HepG2 (cell line): Measurements from ENCODE around the gene MBL2. TPM values are rescaled to one million over a fixed set of nuclear protein-coding genes. Genes with fewer than 3 reads are reported as not detected.
A peak's percentile ranks its signal among the peaks of the same experiment; 100 is the strongest.

Experiments
- ATAC-seq: fragments of 200-7000 bp; cut with Tn5 transposase; 3 replicates; pipeline ENCODE4 v1.9.1; 2020; ENCODE audit warnings: mild to moderate bottlenecking, moderate library complexity
- BruUV-seq: library from RNA; stranded (reverse); fragments of 400-500 nt; replicated peaks from 2 replicates; lab custom pipeline; 2021; lab: Mats Ljungman, UMichigan
- CTCF ChIA-PET: fragments of 300-600 bp; formaldehyde crosslinking; extraction: SDS; loops from one replicate; lab custom pipeline; 2021; ENCODE audit warnings: low total read pairs, inconsistent platforms, low intra/inter-chr PET ratio; lab: Yijun Ruan, JAX
- POLR2A ChIA-PET: fragments of 350-600 bp; sonication (Branson Sonifier 250); formaldehyde crosslinking; loops from one replicate; lab custom pipeline; 2020; ENCODE audit warnings: antibody characterized with exemption, inconsistent platforms; lab: Yijun Ruan, JAX
- DNase-seq: peaks from one replicate; pipeline ENCODE4 v3.0.0-alpha.2; 2015; ENCODE audit warnings: low spot score
- FAIRE-seq: peaks from 3 replicates; lab custom pipeline; 2011; peaks lifted over from hg19 to GRCh38; lab: Jason Lieb, UNC
- H2AFZ ChIP-seq: one replicate; pipeline ENCODE4 v1.6.1; 2011; ENCODE audit warnings: low read length, inconsistent platforms
- H3K27ac ChIP-seq: fragments of 300-600 bp; 3 replicates; pipeline ENCODE4 v1.8.0; 2011; ENCODE audit warnings: mixed run types, mild to moderate bottlenecking, mixed read lengths, low read length, inconsistent platforms; ENCODE audit not compliant: insufficient read depth; ENCODE audit errors: extremely low read length
- H3K27me3 ChIP-seq, 2 experiments: fragments of 200-600 bp in 1 of 2; 2 replicates in 1 of 2; 3 replicates in 1 of 2; pipeline versions ENCODE4 v1.6.0 to v1.8.0; 2011; ENCODE audit warnings: low read length in 2 of 2, mild to moderate bottlenecking in 2 of 2, moderate library complexity in 2 of 2, inconsistent platforms in 1 of 2; ENCODE audit not compliant: insufficient read depth in 2 of 2, control insufficient read depth in 1 of 2
- H3K36me3 ChIP-seq, 2 experiments: fragments of 200-600 bp in 1 of 2; replicated peaks in 1 of 2; 2 replicates in 1 of 2; 3 replicates in 1 of 2; pipeline versions ENCODE4 v1.5.1 to v1.8.0; 2011; ENCODE audit warnings: low read length in 2 of 2, inconsistent platforms in 1 of 2; ENCODE audit not compliant: insufficient read depth in 2 of 2, control insufficient read depth in 1 of 2
- H3K4me1 ChIP-seq: 2 replicates; pipeline ENCODE4 v1.5.1; 2012; ENCODE audit warnings: low read length, inconsistent platforms; ENCODE audit not compliant: insufficient read depth
- H3K4me2 ChIP-seq: 2 replicates; pipeline ENCODE4 v1.6.0; 2011; ENCODE audit warnings: low read depth, low read length, inconsistent platforms
- H3K4me3 ChIP-seq, 3 experiments: fragments of 200-600 bp in 1 of 3; sonication (generic), shearing (Covaris generic) in 1 of 3; replicated peaks in 1 of 3; 2 replicates each; pipeline ENCODE4 v1.5.1; 2011 to 2016; ENCODE audit warnings: low read length in 3 of 3, inconsistent platforms in 2 of 3, low read depth in 2 of 3, mild to moderate bottlenecking in 2 of 3, control low read depth in 1 of 3, mixed read lengths in 1 of 3; ENCODE audit not compliant: insufficient read depth in 1 of 3
- H3K79me2 ChIP-seq: one replicate; pipeline ENCODE4 v1.6.1; 2011; ENCODE audit warnings: low read length, inconsistent platforms; ENCODE audit not compliant: insufficient read depth
- H3K9ac ChIP-seq: 2 replicates; pipeline ENCODE4 v1.6.0; 2011; ENCODE audit warnings: mild to moderate bottlenecking, low read depth, low read length, inconsistent platforms; ENCODE audit not compliant: insufficient read depth
- H3K9me3 ChIP-seq: 2 replicates; pipeline ENCODE4 v1.5.1; 2012; ENCODE audit warnings: mild to moderate bottlenecking, low read length
- H4K20me1 ChIP-seq: 2 replicates; pipeline ENCODE4 v1.6.0; 2011; ENCODE audit warnings: inconsistent platforms, mild to moderate bottlenecking, low read length, moderate library complexity; ENCODE audit not compliant: insufficient read depth
- BORCS8-MEF2B ChIP-seq: sonication (generic); formaldehyde crosslinking; IDR thresholded peaks from 2 replicates; pipeline ENCODE4 v1.8.0; 2022; ENCODE audit warnings: mild to moderate bottlenecking, missing genetic modification reagents
- GABPA ChIP-seq, 2 experiments: IDR thresholded peaks; 2 replicates each; pipeline ENCODE4 v1.6.1; 2011 to 2016; ENCODE audit warnings: low read depth in 2 of 2, low read length in 1 of 2, missing biosample characterization in 1 of 2, missing genetic modification characterization in 1 of 2
- PRMT3 ChIP-seq: sonication (generic); formaldehyde crosslinking; IDR thresholded peaks from 2 replicates; pipeline ENCODE4 v1.8.1; 2022; ENCODE audit warnings: low read depth, mild to moderate bottlenecking, moderate library complexity, missing genetic modification reagents, borderline replicate concordance
- RBFOX2 ChIP-seq: fragments of 200-400 bp; formaldehyde crosslinking; IDR thresholded peaks from 2 replicates; pipeline ENCODE4 v1.6.1; 2017; ENCODE audit warnings: low read depth, mild to moderate bottlenecking, low read length
- ZBTB14 ChIP-seq: sonication (generic); formaldehyde crosslinking; IDR thresholded peaks from 2 replicates; pipeline ENCODE4 v1.4.0; 2020; ENCODE audit warnings: missing genetic modification reagents
- ZNF121 ChIP-seq: sonication (generic); formaldehyde crosslinking; IDR thresholded peaks from 2 replicates; pipeline ENCODE4 v1.5.0; 2020; ENCODE audit warnings: mild to moderate bottlenecking, missing genetic modification reagents
- ZNF256 ChIP-seq: sonication (generic); formaldehyde crosslinking; conservative IDR thresholded peaks from 2 replicates; pipeline ENCODE4 v1.4.0; 2020; ENCODE audit warnings: missing genetic modification reagents
- ZNF292 ChIP-seq: sonication (generic); formaldehyde crosslinking; IDR thresholded peaks from 2 replicates; pipeline ENCODE4 v1.8.1; 2022; ENCODE audit warnings: mild to moderate bottlenecking, low read depth, missing genetic modification reagents, borderline replicate concordance
- ZNF354B ChIP-seq: sonication (generic); formaldehyde crosslinking; IDR thresholded peaks from 2 replicates; pipeline ENCODE4 v1.8.0; 2022; ENCODE audit warnings: mild to moderate bottlenecking, missing genetic modification reagents
- WGBS: methylation state at CpG from one replicate; pipeline ENCODE4 v1.1.6; 2017; ENCODE audit warnings: low lambda C conversion rate; 5-methylcytosine and 5-hydroxymethylcytosine counted together
- in situ Hi-C: cut with HindIII; loops from 2 replicates; pipeline ENCODE4 v1.10.0; 2017; ENCODE audit warnings: low pct_unique_long_range_greater_than_20kb; ENCODE audit not compliant: extremely low pct_ligation_motif_present
- intact Hi-C: fragments of 100-400 bp; cut with micrococcal nuclease; formaldehyde crosslinking; loops from one replicate; pipeline ENCODE4 v1.10.0; 2022; ENCODE audit not compliant: unreplicated experiment
- polyA plus RNA-seq, 8 experiments: library from polyadenylated mRNA; depleted of rRNA in 3 of 8; stranded (reverse) in 7 of 8; unstranded in 1 of 8; fragments of >200 nt; fragmentation: Illumina TruSeq in 4 of 8; extraction: Trizol in 4 of 8; gene quantifications; 2 replicates each; pipeline versions ENCODE4 v1.2.1 to v1.2.3, GENCODE V29; 2011 to 2016; ENCODE audit warnings: low read depth in 4 of 8, missing spikeins in 1 of 8, mixed read lengths in 1 of 8; ENCODE audit not compliant: insufficient read depth in 1 of 8
- total RNA-seq, 5 experiments: library from RNA; depleted of rRNA; stranded (reverse); fragments of >200 nt; fragmentation: Illumina TruSeq; extraction: Trizol; gene quantifications; 2 replicates each; pipeline ENCODE4 v1.2.3, GENCODE V29; 2016; ENCODE audit warnings: low read depth in 1 of 5

The MBL2 gene
- total and polyA plus RNA-seq, 2 of the 13 experiments (the other 11 are each of a cell fraction or from before 2014, with no cell fraction given): 9.6 to 16.2 TPM

GRCh38 chr10:52774182-52774581, 1.6 kb upstream of the MBL2 start:
- H3K9me3 ChIP-seq: no peaks in the 10 kb centered on the region
- peak overlapping the region in 1 of 3 experiments; percentile 8; a peak in 1 of 6 replicates for H3K4me3 ChIP-seq
- ChIA-PET POLR2A (interaction anchor here (2.8 to 3.9 kb wide), 4 partner anchors 12 to 33 kb away, joined by 12 to 29 read pairs (median 26); no protein-coding TSS in a partner anchor), CTCF (interaction anchor here (8.0 kb wide), 1 partner anchor 32 kb away, joined by 218 read pairs; no protein-coding TSS in a partner anchor)
- peak overlapping the region; percentile 55 for H3K4me2 ChIP-seq
- WGBS: 52% methylated on average over 2 of the region's 2 CpGs
- peak overlapping the region; percentile 91 for H3K9ac ChIP-seq
- H3K36me3 ChIP-seq: no peaks in the 10 kb centered on the region
- H4K20me1 ChIP-seq: no peaks in the 10 kb centered on the region
- FAIRE-seq (no peak), ATAC-seq (no peak)
- no peak overlapping the region for H2AFZ ChIP-seq
- peak overlapping the region; percentile 100 for H3K27ac ChIP-seq
- no peaks in the 10 kb centered on the region for H3K27me3 ChIP-seq
- in situ Hi-C loops: no loop called here
- no peaks in the 10 kb centered on the region for H3K79me2 ChIP-seq
- BruUV-seq: TSS peak; percentile 65
- 0 out of 2 replicates have a peak, but pooled peaks have one; percentile 20 for TF ChIP-seq PRMT3 (CRISPR knock-in tag)
- TF ChIP-seq BORCS8-MEF2B (CRISPR knock-in tag): no peak
- TF ChIP-seq ZNF292 (CRISPR knock-in tag): no peak
- 0 out of 2 replicates have a peak, but pooled peaks have one; percentile 18 for TF ChIP-seq ZBTB14 (CRISPR knock-in tag)
- TF ChIP-seq RBFOX2: peak; percentile 82
- TF ChIP-seq GABPA (IDR thresholded peaks at IDR 0.05; ENCODE audit: low read depth, low read length): no peak
- no peak; the same call in 1 of the 2 replicates for TF ChIP-seq GABPA (CRISPR knock-in tag; IDR thresholded peaks at IDR 0.05; ENCODE audit: low read depth)
- 0 out of 2 replicates have a peak, but pooled peaks have one; percentile 30 for TF ChIP-seq ZNF256 (CRISPR knock-in tag)
- peak; percentile 61; the same call in 1 of the 2 replicates for TF ChIP-seq ZNF354B (CRISPR knock-in tag)
- TF ChIP-seq ZNF121 (CRISPR knock-in tag): no peak
- TF ChIP-seq, all 625 proteins: peak for 5
- peaks cover 89% of the 10 kb centered on the region for H3K4me1 ChIP-seq
- intact Hi-C loops: loop anchor here (1.0 kb wide), 2 partner anchors 11 to 19 kb away; no protein-coding TSS in a partner anchor
- DNase-seq: no peak
